Activated effector memory CD4-positive, alpha-beta T cell treated with anti-CD3 and anti-CD28 coated beads, Interleukin-2, amount 50 U/mL, for 16 hours (primary cell): ENCODE measurements around the gene SERINC5.

Experiments used
- DNase-seq: peaks from one replicate; pipeline ENCODE4 v3.0.0-alpha.2; 2020

SERINC5 gene

DNA sequence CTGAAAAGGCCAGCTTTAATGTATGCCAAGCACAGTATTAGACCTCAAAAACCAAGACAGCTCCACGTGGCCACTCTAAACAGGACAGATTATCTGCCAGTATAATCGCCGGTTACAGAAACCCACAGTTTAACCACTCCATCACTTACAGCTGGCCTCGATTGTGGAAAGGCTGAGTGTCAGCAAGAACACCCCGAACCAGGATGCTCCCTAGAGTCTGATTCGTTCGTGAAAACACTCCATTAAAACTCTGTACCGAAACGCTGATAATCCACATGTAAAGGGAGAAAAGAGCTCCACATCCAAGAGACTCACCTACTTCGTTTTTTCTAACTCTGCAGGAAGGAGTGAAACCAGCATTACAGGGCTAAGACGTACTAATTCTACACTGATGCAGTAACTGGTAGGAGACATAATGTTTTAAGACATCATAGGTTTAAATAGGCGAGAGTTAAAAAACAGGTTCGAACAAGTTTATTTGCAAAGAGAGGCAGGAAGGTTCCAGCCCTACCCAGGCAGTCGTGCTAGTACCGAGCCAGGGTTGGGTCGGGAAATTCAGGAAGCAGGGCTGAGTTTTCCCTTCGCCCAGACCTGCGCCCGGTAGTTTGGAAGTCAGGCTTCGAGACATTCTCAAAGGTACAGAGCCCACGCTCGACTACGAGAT, 949 bp downstream of the SERINC5 start:
- DNase-seq: peak; percentile 75

DNA sequence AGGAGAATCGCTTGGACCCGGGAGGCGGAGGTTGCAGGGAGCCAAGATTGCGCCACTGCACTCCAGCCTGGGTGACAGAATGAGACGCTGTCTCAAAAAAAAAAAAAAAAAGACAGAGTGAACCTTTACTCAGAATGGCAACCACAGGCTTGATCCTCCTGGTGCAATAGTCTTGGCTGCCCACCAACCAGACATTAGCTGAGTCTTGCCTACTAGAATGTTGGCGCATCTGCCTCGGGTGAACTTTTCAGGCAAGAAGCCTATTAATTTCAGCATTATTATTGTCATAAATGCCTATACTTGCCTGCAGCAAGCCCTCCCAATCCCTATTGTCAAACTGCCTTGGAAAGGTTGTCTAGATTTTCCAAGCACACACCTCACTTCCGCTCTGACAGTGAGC, 4.2 kb downstream of the SERINC5 start:
- DNase-seq: no peak

DNA sequence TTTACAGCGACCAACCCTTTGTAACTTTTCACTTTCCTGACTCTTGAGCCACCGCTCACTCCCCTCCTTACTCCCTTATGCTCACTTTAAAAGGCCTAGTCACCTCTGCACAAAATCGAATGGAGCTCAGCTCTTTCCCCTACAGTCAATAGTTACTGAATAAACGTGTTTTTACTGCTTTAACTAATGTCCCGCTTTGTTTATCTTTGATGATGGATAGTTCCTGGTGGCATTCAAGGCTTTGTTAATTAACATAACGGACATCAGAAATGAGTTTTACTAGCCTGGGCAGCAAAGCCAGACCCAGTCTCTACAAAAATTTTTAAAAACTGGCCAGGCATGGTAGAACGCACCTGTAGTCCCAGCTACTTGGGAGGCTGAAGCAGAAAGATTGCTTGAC, 5.0 kb downstream of the SERINC5 start:
- DNase-seq: no peak

DNA sequence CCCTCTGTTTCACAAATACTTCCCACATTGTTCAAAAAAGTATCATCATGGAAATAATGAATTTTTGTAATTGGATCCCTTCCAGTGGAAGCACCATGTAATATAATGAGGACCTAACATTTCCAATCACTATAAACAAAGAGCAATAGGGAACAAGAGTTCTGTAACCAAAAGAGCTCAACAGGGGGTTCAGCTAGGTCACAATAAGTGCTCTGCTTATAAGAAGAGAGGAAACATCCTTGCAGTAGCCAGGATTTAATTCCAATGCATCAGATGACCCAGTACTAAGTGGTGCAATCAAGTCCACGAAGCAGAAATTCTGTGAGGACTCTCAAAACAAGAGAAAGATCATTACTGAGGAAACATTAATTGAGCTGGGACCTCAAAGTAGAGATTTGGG, 5.9 kb downstream of the SERINC5 start:
- no peak for DNase-seq

DNA sequence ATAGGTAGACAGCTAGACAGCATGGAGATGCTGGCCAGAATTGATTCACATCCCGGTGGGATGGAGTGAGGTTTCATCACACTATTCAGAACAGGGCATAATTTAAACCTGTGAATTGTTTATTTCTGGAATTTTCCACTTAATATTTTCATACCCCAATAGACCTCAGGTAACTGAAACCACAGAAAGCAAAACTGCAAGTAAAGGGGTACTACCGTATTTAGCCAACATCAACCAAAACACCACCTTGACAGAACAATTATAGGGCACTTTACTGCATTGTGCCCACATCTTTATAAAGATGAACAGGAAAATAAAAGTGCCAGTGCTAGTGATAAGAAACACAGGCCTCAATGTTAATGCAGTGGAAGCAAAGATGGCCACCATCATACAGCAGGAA, 7.5 kb downstream of the SERINC5 start:
- DNase-seq: no peak

DNA sequence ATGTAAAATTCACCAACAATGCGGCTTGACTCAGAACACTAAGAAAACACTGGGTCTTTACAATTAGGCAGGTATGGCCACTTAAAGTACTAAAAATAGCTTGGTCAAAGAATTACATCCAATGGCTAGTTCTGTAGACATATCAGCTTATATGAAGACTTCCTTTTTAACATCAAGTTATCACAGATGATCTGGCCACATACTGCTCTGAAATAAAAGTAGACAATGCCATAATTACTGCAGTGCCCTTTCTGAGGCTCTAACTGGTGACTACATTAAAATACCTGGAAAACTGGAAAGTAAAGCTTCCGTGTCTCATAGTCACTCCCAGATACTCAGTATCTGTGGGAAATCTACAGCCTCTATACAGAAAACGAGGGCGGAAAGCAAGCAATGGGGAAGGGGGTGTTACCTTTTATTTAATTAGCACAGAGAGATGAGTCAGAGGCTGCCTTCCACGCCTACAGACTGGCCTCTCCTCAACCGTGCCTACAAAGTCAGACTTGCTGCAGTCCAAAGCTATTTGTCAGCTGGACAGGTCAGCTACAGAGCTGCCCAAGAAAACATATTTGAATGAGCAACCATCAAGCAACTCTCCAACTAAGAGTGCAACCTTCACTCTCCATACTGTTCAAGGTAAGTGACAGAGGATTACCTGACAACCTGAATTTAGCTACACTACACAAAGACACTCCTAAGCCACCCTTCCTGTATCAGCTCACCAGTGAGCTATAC, 8.7 kb downstream of the SERINC5 start:
- peak; percentile 84 for DNase-seq

DNA sequence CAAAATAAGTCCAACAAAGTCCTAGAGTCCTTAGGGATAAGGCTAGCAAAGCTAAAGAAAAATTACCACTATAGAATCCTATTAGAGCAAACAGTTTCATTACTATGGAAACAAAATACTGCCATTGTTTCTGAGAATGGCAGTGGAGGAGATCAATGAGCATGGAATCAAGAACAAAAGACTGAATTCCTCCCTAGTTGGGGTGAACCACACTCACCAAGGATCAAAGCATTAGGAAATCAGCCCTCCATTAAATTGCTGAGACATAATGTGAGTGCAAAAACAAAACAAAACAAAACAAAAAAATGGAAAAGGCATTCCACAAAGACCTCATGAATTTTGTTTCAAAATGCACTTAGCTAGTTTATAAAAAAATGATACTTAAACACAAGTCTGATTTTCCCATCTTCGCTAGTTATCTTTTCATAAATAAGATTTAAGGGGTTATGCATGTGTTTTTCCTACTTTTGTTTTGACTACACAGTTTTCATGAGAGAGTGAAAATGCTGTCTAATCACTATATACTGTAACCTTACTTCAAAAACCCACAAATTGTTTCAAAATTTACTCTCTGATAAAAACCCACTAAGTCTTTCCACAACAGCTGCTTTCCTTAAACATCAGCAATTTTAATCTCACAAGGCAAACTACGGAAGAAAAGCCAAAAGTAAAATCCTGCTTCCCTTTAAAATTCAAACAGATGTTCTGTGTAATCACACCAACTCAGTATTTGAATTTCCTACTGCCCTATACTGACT, 9.7 kb downstream of the SERINC5 start:
- DNase-seq: no peak

DNA sequence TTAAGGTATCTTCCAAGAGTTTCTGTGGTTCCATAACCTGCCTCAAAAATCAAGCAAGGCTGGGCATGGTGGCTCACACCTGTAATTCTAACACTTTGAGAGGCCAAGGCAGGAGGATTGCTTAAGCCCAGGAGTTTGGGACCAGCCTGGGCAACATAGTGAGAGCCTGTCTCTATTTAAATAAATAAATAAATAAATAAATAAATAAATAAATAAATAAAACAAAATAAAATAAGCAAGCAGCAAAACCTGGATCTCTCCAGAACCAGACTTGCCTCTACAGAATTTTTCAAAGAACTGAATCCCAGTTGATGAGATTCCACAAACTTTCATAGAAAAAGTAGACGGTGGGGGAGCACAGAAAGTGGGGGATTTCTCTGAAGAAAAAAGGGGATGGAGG, 12.3 kb downstream of the SERINC5 start:
- no peak for DNase-seq

DNA sequence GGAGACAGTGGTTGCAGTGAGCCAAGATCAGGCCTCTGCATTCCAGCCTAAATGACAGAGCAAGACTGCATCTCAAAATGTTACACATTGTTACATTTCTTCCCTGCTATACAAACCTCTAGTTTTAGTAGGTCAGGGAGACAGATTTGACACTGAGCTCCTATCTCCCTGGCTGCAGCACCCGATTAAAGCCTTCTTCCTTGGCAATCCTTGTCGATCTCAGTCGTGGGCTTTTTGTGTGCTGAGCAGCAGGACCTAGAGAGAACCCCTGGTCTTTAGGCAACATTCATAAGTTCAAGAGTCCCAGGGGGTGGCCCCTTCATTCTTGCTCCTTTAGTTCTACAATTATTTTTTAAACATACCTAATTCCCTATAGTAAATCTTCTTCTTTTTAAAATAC, 13.0 kb downstream of the SERINC5 start:
- DNase-seq: no peak

DNA sequence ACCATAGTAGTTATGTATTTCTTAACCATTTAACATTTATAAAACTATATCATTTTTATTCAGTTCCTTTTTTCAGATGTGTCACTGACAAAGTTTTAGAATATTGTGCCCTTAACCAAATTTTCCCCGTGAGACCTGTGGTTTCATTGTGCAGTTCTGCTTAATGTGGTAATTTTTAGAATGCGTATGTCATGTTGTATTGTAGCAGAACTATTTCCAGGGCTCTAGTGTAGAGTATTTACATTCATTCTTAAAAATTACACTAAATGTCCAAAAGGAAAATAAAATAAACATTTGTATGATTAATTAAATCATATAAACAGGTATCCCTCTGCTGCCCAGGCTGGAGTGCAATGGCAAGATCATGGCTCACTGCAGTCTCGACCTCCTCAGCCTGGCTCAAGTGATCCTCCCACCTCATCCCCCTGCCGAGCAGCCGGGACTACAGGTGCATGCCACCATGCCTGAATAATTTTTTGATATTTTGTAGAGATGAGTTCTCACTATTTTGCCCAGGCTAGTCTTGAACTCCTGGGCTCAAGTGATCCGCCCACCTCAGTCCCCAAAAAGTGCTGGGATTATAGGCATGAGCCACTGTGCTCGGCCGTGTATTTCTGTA, 15.4 kb downstream of the SERINC5 start:
- no peak for DNase-seq

DNA sequence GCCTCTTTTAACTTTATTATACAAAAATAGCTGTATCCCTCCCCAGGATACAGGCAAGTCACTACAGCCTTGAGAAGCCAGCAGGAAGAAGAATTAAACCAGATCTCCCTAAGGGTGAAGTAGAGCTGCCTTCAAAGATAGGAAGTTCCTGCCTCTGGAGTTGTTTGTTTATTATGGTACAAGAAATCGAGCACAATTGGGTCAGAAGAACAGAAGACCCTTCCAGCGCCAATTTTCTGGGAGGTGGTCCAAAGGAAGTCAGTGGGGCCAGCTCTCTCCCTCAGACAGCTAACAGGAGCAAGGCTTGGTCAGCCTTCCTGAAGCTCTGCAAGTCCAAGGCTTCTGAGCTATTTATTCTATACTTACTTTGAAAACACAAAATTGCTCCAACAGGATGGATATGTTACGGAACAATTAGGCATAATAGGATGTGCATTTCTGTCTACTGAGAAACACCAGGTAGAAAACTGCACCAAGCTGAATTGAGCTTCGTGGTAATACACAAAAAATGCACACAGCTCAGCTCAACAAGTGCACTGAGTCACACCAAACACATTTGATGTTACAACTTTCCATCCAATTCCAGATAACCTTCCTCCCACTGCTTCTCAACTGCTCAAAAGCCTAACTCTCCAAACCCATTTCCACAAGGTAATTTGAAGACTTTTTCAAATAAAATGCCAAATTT, 16.0 kb downstream of the SERINC5 start:
- DNase-seq: no peak

DNA sequence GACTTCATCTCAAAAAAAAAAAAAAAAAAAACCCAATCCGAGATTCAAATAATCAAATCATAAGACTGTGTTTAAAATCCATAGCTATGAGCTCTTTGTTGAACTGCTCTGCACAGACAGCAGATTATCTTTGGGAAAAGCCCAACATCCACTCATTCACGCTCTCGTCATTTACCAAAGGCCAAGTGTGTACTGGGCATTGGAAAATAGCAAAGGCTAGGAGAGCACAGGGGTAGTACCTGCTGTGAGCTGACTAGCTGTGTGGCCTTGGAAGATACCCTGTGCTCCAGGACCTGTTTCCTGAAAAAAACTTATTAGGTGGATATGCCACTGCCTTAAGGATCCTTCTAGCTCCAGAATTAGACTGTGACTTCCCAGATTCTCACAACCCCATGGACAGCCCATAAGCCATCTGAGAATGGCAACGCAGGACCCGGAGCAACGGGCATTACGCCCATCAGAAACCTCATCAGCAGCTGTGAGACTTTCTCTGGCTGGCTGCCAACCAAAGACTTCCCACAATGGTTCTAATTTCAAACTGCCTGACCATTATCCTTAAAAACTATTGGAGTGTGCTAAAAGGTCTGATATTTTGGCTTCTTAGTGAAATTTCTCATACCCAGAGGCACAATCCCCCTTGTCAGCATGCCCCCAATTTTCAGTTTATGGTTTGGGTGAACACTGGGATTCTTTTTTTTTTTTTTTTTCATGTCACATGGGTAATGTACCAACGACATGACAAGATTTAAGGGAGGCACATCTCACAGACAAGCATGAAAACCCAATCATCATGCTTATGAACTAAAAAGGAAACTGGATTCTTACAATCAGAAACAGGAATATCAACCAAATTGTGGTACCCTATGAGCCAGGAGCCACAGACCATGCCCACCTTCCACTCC, 16.8 kb downstream of the SERINC5 start:
- DNase-seq: no peak

DNA sequence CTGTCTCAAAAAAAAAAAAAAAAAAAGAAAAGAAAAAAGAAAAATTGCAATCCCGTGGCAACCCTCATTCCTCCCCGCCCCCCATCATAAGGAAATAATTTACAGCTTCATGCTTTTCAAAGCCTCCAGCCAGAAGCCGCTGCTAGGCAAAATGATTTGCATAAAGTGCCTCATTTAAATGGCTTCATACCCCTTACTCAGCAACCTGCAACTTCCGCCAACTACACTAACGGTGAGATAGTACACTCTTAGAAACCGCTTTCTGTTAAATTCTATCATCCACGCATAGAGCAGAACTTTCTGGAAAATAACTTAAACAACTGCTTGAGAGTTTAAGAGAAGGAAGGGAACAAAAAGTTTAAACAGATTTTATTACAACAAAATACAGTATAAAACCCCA, 17.8 kb downstream of the SERINC5 start:
- DNase-seq: peak; percentile 73

DNA sequence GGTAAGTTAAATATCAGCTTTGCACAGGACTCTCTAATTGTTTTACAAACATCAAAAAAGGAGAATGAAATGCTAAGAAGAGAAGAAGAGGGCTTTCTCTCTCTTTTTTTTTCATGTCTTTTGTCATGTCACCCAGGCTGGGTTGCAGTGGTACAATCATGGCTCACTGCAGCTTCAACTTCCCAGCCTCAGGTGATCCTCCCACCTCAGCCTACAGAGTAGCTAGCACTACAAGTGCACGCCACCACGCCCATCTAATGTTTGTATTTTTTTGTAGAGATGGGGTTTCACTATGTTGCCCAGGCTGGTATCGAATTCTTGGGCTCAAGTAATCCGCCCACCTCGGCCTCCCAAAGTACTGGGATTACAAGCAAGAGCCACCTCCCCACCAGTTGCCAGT, 18.6 kb downstream of the SERINC5 start:
- DNase-seq: no peak

DNA sequence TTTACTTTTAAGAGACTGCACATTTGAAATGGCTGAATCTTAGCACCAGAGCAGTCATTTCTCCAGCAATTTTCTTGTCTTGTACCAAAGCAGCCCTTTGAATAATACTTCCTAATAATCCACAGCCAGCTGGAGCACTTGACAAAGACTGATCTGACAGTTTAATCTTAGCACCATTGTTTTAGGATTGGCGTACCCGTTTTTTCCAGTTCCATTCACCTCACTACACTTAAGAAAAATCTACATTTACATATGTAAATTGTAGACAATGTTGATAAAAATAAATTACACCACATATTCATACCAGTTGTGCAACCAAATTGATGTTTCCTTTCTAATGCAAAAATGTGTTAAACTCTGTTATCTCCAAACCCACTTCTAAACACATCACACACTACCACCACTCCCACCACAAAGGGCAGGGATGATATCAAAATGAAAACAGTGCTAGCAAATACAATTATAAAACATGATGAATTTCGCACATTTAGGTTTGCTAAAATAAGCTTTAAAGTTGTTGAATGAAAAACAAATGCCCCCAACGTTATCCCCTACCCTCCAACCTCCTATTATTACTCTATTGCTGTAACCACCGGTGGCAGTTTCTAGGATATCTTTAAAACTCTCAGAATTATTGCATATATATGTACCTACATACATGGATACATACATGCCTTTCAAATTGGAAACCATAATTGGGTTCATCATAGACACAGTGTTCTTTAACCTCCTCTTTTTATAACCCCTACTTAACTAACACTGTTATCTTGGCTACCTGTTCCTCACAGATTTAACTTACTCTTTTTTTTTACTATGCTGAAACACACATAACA, 21.5 kb downstream of the SERINC5 start:
- no peak for DNase-seq

DNA sequence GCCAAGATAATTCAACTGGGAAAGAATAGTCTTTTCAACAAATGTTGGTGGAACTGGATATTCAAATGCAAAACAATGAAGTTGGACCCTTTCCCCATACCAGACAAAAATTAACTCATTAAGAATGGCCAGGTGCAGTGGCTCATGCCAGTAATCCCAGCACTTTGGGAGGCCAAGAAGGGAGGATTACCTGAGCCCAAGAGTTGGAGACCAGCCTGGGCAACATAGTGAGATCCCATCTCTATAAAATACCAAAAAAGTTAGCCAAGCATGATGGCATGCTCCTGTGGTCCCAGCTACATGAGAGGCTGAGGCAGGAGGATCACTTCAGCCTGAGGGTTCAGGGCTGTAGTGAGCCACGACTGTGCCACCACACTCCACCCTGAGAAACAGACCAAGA, 24.2 kb downstream of the SERINC5 start:
- no peak for DNase-seq

DNA sequence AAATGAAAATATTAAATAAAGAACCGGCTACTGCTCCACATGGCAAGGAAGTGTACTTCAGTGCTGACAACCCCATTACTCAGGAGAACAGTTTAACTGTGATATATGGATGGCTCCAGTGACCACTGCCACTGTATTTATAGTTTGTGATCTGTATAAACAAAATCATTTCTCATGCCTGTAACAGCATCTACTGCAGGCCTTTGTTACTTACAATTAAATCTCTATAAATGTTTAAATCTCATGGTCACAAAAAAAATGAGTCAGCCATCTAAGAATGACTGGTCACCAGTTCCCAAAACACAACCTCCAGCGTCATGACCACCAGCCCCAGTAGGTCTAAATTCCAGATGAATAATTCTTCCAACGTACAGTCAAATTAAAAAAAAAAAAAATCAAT, 24.6 kb downstream of the SERINC5 start:
- DNase-seq: no peak

DNA sequence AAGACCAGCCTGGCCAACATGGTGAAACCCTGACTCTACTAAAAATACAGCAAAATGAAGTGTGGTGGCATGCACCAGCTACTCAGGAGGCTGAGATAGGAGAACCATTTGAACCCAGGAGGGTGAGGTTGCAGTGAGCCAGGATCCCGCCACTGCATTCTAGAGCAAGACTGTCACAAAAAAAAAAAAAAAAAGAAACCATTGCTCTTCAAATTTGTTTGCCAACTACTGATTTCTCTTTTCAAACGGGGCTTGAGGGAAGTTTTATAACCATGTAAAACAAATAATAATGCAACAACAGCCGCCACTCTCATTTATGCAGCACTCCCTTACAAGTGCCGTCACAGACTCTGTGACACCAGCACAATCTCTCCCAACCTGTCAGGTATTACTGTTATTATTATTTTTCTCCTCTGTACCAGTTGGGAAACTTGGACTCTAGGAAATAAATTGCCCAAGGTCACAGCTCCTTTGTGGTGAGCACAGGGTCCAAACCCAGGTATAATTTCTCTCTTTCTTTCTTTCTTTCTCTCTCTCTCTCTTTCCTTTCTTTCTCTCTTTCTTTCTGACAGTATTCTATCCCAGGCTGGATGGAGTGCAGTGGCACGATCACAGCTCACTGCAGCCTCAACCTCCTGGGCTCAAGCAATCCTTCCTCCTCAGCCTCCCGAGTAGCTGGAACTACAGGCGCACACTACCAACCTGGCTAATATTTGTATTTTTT, 25.4 kb downstream of the SERINC5 start:
- no peak for DNase-seq

DNA sequence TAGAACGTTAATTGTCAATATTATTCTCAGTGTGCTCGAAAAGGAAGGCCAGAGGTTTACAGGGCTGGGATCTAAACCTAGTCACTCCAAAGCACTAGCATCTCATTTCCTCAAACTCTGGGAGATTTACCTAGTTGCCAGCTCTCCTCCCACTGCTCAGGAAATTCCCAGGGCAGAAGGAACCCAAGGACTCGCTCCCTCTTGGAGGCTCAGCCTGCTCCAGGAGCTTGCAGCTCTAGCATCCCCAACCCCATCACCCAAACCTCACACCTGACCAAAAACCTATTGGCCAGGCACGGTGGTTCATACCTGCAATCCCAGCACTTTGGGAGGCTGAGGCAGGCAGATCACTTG, 26.0 kb downstream of the SERINC5 start:
- no peak for DNase-seq

DNA sequence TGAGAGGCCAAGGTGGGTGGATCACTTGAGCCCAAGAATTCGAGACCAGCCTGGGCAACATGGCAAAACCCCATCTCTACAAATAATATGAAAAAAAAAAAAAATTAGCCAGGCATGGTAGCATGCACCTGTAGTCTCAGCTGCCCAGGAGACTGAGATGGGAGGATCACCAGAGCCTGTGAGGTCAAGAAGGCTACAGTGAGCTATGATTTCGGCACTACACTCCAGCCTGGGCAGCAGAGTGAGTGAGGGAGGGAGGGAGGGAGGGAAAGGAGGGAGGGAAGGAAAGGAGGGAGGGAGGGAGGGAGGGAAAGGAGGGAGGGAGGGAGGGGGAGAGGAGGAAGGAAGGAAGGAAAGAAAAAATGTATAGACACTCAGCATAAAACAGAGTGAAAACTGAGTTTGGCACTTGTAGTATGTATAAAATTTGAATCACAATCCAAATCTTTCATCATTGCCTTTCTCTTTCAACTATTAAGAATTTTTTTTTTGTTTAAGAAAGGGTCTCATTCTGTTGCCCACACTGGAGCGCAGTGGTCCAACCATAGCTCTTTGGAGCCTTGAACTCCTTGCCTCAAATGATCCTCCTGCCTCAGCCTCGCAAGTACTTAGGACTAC, 27.8 kb downstream of the SERINC5 start:
- no peak for DNase-seq
